ENCODE data around the gene MAPK11.
"Not testable (repeated sequence)": the region's sequence is repeated elsewhere in the genome, so short reads cannot be mapped to it uniquely, and the experiment has no call there.

Gene MAPK11

DNA sequence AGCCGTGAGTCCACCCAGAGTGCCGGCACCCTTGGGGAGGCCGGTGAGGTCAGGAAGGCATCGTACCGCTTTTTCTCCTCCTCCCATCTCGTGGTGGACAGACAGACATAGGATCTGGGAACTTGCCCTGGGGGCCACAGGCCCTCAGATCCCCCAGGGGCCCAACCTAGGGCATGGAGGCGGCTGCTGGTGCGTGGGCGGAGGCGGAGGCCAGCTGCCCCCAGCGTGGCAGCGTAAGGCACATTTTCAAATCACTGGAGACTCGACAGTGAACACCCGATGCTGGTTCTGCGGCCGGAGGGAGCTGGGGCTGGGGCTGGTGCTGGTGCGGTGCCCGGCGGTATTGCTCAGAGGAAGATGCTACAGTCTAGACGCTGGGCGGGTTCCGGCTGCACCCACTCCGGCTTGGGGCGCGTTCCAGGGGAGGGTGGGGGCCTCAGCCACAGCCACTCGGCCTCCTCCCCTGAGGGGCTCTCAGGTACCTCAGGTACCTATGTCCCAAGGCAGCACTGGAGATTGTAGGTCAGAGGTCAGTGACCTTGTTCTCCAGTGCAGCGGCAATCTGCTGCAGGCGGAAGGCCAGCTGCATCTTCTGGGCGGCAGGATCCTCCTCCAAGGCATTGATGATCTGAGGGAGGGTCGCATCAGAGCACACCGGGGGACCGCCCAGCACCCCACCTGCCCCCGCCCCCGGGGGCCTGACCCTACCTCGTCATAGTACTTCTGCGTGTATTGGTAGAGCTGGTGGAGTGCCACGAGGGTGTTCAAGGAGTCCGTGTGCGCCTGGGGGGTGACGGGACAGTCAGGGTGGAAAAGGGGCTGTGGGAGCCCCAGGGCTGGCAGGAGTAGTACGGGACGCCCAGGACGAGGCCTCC is 5.2 kb upstream of the MAPK11 start:
- DNase-seq, result no peak

DNA sequence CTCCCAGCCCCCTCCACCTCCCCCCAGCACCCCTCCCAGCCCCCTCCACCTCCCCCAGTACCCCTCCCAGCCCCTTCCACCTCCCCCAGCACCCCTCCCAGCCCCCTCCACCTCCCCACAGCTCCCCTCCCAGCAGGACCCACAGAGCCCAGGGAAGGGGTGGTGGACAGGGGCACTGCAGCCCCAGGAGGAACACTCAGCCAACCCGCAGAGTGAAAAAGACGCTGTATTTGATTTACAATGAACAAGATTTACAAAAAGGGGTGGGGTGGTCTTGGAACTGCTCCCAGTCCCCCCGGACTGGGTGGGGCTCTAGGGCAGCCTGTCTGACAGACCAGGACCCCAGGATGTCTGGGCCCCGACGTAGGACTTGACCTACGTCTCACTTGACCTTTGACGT is 4.6 kb upstream of the MAPK11 start:
- no peak for DNase-seq

GRCh38 chr22:50274311-50274710 is 4.1 kb upstream of the MAPK11 start:
- DNase-seq, result peak; percentile 1

DNA sequence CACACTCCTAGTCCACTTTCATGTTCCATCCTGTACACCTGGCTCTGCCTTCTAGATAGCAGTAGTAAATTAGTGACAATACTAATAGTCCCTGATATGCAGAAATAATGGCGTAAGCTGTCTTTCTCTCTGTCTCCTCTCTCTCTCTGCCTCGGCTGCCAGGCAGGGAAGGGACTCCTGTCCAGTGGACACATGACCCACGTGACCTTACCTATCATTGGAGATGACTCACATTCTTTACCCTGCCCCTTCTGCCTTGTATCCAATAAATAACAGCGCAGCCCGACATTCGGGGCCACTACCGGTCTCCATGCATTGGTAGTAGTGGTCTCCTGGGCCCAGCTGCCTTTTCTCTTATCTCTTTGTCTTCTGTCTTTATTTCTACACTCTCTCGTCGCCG is 3.6 kb upstream of the MAPK11 start:
- not testable (repeated sequence) for DNase-seq

GRCh38 chr22:50273352-50273751 is 3.2 kb upstream of the MAPK11 start:
- not testable (repeated sequence) for DNase-seq

- no peak for DNase-seq
Observed at GRCh38 chr22:50272044-50272802, 2.0 kb upstream of the MAPK11 start.

GRCh38 chr22:50271519-50271970 is 1.4 kb upstream of the MAPK11 start:
- peak; percentile 22 for DNase-seq

DNA sequence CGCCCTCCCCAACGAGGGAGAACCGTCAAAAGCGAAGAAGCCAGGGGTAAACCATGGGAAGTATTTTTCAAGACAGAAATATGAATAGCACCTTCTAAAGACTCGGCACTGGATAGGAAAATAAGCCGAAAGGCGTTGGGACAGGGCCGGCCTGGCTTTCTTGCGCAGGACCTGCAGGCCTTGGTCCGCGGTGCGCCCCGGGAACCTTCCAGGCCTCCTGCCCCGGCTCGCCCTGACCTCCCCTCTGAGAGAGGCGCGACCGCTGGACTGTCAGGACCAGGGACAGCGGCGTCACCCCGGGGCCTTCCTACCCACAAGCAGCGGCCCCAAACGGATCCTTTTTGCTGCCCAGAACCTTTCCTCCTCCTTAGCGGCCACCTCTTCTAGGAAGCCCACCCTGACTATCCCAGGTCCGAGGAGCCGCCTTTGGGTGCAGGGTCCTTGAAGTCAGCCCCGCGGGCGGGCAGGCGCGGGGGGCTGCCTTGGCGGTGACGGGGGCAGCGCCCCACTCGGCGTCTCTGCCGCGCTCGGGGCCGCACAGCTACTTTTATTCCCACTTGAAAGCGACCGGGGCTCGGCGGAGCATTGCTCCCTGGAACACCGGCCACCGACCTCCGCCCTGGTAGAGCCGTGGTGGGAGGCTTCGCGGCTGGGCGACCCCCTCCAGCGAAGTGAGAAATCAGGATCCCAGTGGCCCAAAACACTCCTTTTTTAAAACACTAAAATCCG is 650 bp upstream of the MAPK11 start:
- peak; percentile 1 for DNase-seq

DNA sequence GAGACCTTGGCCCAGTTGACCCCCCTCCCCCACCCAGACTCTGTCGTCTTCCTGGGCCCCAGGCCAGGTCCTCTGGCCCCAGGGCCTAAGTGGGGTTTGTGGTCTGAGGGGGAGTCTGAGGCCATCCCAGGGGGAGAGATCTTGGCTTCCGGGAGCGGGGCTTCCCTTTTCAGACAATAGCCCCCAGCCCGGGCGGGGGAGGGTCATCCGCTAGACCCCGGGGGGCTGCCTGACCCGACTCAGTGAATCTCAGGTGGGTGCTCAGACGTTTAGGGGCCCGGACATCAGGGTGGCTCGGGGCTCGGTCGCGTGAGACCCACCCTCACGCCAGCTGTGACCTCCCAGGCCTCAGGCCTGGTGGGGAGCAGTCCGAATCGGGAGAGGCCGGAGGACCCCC is 609 bp downstream of the MAPK11 start:
- DNase-seq, result no peak

DNA sequence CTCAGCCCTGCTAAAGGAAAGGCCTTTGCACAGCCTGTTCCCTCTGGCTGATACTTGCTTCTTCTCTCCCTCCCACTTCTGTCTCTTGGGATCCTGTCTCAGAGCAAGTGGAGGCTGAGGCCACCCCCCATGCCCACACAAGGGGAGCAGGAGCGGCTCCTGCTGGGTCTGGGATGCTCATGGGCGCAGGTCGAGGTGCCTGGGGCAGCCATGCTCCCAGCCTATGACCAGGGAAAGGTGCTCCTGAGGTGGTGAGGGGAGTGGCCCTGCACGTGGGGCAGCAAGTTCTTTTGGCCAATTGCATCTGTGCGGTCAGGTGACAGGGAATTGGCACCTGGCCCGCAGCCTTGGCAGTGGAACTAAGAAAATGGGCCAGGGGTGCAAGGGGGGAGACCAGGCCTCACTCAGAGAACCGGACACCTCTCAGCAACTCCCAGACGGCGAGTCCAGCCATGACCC is 1.5 kb downstream of the MAPK11 start:
- DNase-seq, result peak; percentile 27

- no peak for DNase-seq
Observed at GRCh38 chr22:50267591-50268390, 2.4 kb downstream of the MAPK11 start.

- DNase-seq, result no peak
Observed at GRCh38 chr22:50266994-50267393, 3.2 kb downstream of the MAPK11 start.

- DNase-seq, result no peak
Observed at GRCh38 chr22:50264946-50265669, 5.1 kb downstream of the MAPK11 start.

GRCh38 chr22:50264104-50264745 is 6.0 kb downstream of the MAPK11 start:
- no peak for DNase-seq

DNA sequence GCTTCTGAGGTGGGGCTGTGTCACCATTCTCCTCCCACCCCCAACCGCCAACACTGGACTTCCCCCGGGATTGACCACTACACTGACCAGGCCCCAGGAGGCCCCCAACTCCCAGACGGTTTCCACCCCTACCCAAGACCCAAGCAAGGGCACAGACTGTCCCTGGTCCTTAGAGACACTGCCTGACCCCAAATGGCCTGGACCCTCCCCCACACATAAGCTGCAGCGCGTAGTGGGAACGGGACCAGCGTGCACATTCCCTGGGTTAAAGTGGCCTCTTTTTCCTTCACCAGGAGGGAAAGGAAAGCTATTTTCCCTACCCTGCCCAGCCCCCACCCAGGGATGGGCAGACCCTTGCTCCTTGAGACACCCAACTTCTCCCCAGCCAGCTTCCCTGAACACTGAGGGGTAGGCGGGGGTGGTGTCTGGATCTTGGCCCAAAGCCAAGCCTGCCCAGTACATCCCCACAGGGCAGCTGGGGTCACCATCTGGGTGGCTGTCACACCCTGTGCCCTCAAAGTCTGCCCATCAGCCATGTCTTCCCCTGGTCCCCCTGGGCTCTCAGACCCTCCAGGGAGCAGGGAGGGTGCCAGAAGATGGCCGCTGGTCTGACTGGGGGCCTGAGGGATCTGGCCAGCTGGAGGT is 7.1 kb downstream of the MAPK11 start:
- no peak for DNase-seq

DNA sequence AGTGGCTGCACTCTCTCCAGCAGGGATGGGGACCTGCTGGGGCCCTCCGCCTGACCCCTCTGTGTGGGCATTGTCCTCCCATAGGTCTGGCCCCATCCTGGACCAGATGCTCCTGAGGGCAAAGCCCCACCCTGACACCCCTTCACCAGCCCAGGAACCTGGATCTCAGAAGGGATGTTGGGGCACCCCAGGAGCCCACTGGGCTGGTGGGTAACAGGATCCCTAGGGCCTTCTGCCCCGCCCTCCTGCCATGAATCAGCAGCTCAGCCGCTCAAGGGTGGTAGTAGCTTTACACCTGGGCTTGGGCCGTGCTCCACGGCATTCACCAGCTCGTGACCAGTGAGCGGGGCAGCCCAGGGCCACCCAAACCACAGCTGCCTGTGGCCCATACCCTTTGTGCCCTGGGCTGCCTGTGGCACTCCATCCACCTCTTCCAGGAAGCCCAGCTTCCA is 7.7 kb downstream of the MAPK11 start:
- no peak for DNase-seq

- DNase-seq, result peak; percentile 3
Observed at GRCh38 chr22:50261615-50262459, 8.3 kb downstream of the MAPK11 start, which contains the start of gene MAPK12. TSS of gene MAPK12 (minus strand) at chr22:50261683. CDS start at chr22:50261509, 174 bp downstream.

GRCh38 chr22:50260801-50261614 is 9.2 kb downstream of the MAPK11 start:
- DNase-seq, result no peak

DNA sequence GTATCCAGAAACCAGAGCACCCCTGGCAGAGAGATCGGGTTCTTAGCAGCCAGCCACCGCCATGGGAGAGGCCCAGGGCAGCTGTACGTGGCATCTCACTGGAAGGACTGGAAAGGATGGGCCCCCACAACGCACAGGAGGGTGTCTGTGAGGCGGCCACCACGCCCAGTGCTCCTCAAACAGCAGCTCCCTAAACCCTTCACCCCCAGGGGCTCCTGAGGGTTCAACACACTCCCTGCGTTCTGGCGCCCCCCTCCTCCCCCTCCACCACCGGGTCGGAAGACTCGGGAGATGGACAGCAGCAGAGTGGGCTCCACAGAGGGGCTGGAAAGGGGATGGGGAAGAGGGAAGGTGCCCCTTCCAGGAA is 9.8 kb downstream of the MAPK11 start:
- DNase-seq, result no peak

Measured in DMS79 treated with DMSO at 0.1 percent for 48 hours (cell line).